Spleen (tissue), 11 donors: ENCODE data around the gene STX12. TPM values are rescaled to one million over a fixed set of nuclear protein-coding genes. Genes with fewer than 3 reads are reported as not detected.
A peak's percentile ranks its signal among the peaks of the same experiment; 100 is the strongest.

Experiments used
- DNase-seq: peaks from one replicate; pipeline ENCODE4 v3.0.0-alpha.2; 2020
- H3K27ac ChIP-seq, 8 donors: fragments of 200-600 bp; sonication (generic) in 7 of 8; 1 replicate in 4 of 8; 2 replicates in 4 of 8; pipeline versions ENCODE4 v1.5.0 to v1.8.0; 2016 to 2021; ENCODE audit warnings: inconsistent platforms in 4 of 8, mild to moderate bottlenecking in 4 of 8, moderate library complexity in 1 of 8
- H3K27me3 ChIP-seq, 7 donors: fragments of 200-600 bp; sonication (generic) in 6 of 7; replicated peaks in 1 of 7; 1 replicate in 4 of 7; 2 replicates in 3 of 7; pipeline versions ENCODE4 v1.5.0 to v1.8.0; 2016 to 2021; ENCODE audit warnings: inconsistent platforms in 3 of 7, mild to moderate bottlenecking in 1 of 7
- H3K36me3 ChIP-seq, 6 donors: fragments of 200-600 bp; sonication (generic) in 5 of 6; 1 replicate in 4 of 6; 2 replicates in 2 of 6; pipeline versions ENCODE4 v1.5.0 to v1.8.0; 2016 to 2021; ENCODE audit warnings: inconsistent platforms in 2 of 6
- H3K4me1 ChIP-seq, 6 donors: fragments of 200-600 bp; sonication (generic) in 5 of 6; 1 replicate in 3 of 6; 2 replicates in 3 of 6; pipeline versions ENCODE4 v1.5.0 to v1.8.0; 2016 to 2021; ENCODE audit warnings: inconsistent platforms in 3 of 6
- H3K4me3 ChIP-seq, 8 donors: fragments of 200-600 bp; sonication (generic) in 7 of 8; 1 replicate in 4 of 8; 2 replicates in 4 of 8; pipeline versions ENCODE4 v1.5.0 to v1.8.0; 2016 to 2021; ENCODE audit warnings: inconsistent platforms in 4 of 8, mild to moderate bottlenecking in 4 of 8, moderate library complexity in 2 of 8
- H3K9me3 ChIP-seq, 8 donors: fragments of 200-600 bp; sonication (generic) in 7 of 8; 1 replicate in 4 of 8; 2 replicates in 4 of 8; pipeline versions ENCODE4 v1.5.0 to v1.8.0; 2016 to 2021; ENCODE audit warnings: inconsistent platforms in 4 of 8
- CTCF ChIP-seq, 11 experiments: fragments of 200-600 bp in 7 of 11; fragments of 450-650 bp in 4 of 11; sonication (generic) in 4 of 11; IDR thresholded peaks in 8 of 11; conservative IDR thresholded peaks in 3 of 11; 1 replicate in 7 of 11; 2 replicates in 4 of 11; pipeline versions ENCODE4 v1.4.0 to v1.8.0; 2016 to 2021; ENCODE audit warnings: antibody characterized with exemption in 11 of 11, inconsistent platforms in 4 of 11, mild to moderate bottlenecking in 1 of 11
- POLR2A ChIP-seq, 3 donors: fragments of 450-650 bp; IDR thresholded peaks; one replicate each; pipeline ENCODE4 v1.5.1; 2017; ENCODE audit warnings: antibody characterized with exemption in 3 of 3, mild to moderate bottlenecking in 1 of 3
- POLR2AphosphoS5 ChIP-seq, 3 donors: sonication (generic); formaldehyde crosslinking; IDR thresholded peaks; one replicate each; pipeline ENCODE4 v1.5.1; 2017; ENCODE audit warnings: antibody characterized with exemption in 3 of 3
- WGBS, 5 donors: extraction: QIAGEN DNeasy Blood & Tissue Kit in 3 of 5; methylation state at CpG; one replicate each; pipeline versions ENCODE4 v1.1.5 to v1.1.7; 2013 to 2018; 5-methylcytosine and 5-hydroxymethylcytosine counted together
- intact Hi-C: fragments of 100-400 bp; cut with DNase I; formaldehyde crosslinking; loops from one replicate; pipeline ENCODE4 v1.15.0; 2023; ENCODE audit warnings: low total_unique reads
- polyA plus RNA-seq, 3 donors: library from polyadenylated mRNA; stranded (reverse); fragments of 200-250 nt; gene quantifications; one replicate each; pipeline ENCODE4 v1.2.1, GENCODE V29; 2013
- total RNA-seq, 7 donors: library from RNA; depleted of rRNA in 3 of 7; stranded (reverse); fragments of >200 nt in 3 of 7; fragmentation: NEBNext Ultra II Directional in 4 of 7; extraction: Animal tissue kit (Norgen Biotek cat#: 25700) in 4 of 7; gene quantifications; one replicate each; pipeline versions ENCODE4 v1.1.0 to v1.2.1, GENCODE V29; 2016 to 2021
- donor health status: healthy with polysubstance abuse.
- donor health status: DM: no; HTN: no; CAD: no; lungs with moderate emphysema.
- donor health status: DM: no; HTN: no; CAD: no.
- donor health status: Bipolar disorder and iron deficiency.
- donor health status: healthy.
- donor health status: DM: no; HTN: no; CAD: no.
- donor health status: DM: yes; HTN: yes; CAD: no.

STX12 gene
- total and polyA plus RNA-seq, 10 donors, result 17.7 to 88.1 (median 48.2) TPM

GRCh38 chr1:27831568-27832410 lies 58.8 kb downstream of the STX12 start:
- intact Hi-C loops, result no loop called here
- 49 to 57% (median 54%) methylated on average over 10 of the region's 10 CpGs for WGBS, 5 donors
- Histone ChIP-seq H3K9me3 (no peaks in the 10 kb centered on the region), H3K27me3 (no peaks in the 10 kb centered on the region), H3K4me1 (peaks cover 18 to 64% (median 37%) of the 10 kb centered on the region in 6 donors), H3K4me3 (peak overlapping the region; percentile 52 to 99 (median 87)), H3K27ac (peak overlapping the region in 3 of 8 donors; percentile 87 to 89 (median 89)), H3K36me3 (peaks cover 0 to 51% (median 27%) of the 10 kb centered on the region in 6 donors)
- DNase-seq, result no peak
- TF ChIP-seq CTCF (IDR thresholded peaks at IDR 0.05 in 8 of 11, conservative IDR thresholded peaks at IDR 0.05 in 3 of 11) (no peak), POLR2AphosphoS5 (IDR thresholded peaks at IDR 0.05) (no peak), POLR2A (IDR thresholded peaks at IDR 0.05) (no peak)

GRCh38 chr1:27832762-27833161 lies 59.7 kb downstream of the STX12 start:
- Histone ChIP-seq H3K27me3 (no peaks in the 10 kb centered on the region), H3K9me3 (no peaks in the 10 kb centered on the region), H3K4me3 (no peak overlapping the region), H3K36me3 (peaks cover 0 to 54% (median 34%) of the 10 kb centered on the region in 6 donors), H3K27ac (no peak overlapping the region), H3K4me1 (peaks cover 18 to 67% (median 37%) of the 10 kb centered on the region in 6 donors)
- TF ChIP-seq POLR2A (IDR thresholded peaks at IDR 0.05) (no peak), CTCF (IDR thresholded peaks at IDR 0.05 in 8 of 11, conservative IDR thresholded peaks at IDR 0.05 in 3 of 11) (no peak), POLR2AphosphoS5 (IDR thresholded peaks at IDR 0.05) (no peak)
- intact Hi-C loops, result no loop called here
- DNase-seq, result no peak
- 83 to 94% (median 90%) methylated on average over 2 of the region's 2 CpGs for WGBS, 5 donors

- H3K4me3 ChIP-seq, result no peak overlapping the region
- 88 to 96% (median 93%) methylated on average over 3 of the region's 3 CpGs for WGBS, 5 donors
- intact Hi-C loops, result no loop called here
- H3K4me1 ChIP-seq, result peaks cover 18 to 67% (median 37%) of the 10 kb centered on the region in 6 donors
- TF ChIP-seq CTCF (IDR thresholded peaks at IDR 0.05 in 8 of 11, conservative IDR thresholded peaks at IDR 0.05 in 3 of 11) (no peak), POLR2A (IDR thresholded peaks at IDR 0.05) (no peak), POLR2AphosphoS5 (IDR thresholded peaks at IDR 0.05) (no peak)
- DNase-seq, result no peak
- H3K27ac ChIP-seq, result no peak overlapping the region
- H3K27me3 ChIP-seq, result no peaks in the 10 kb centered on the region
- H3K9me3 ChIP-seq, result no peaks in the 10 kb centered on the region
- peaks cover 0 to 60% (median 36%) of the 10 kb centered on the region in 6 donors for H3K36me3 ChIP-seq
Observed at GRCh38 chr1:27833470-27833869, 60.5 kb downstream of the STX12 start.

- no peak for DNase-seq
- Histone ChIP-seq H3K4me3 (no peak overlapping the region), H3K27ac (no peak overlapping the region), H3K4me1 (peaks cover 13 to 62% (median 34%) of the 10 kb centered on the region in 6 donors), H3K9me3 (no peaks in the 10 kb centered on the region), H3K36me3 (peaks cover 0 to 75% (median 46%) of the 10 kb centered on the region in 6 donors), H3K27me3 (no peaks in the 10 kb centered on the region)
- intact Hi-C loops, result no loop called here
- TF ChIP-seq CTCF (IDR thresholded peaks at IDR 0.05 in 8 of 11, conservative IDR thresholded peaks at IDR 0.05 in 3 of 11) (no peak), POLR2AphosphoS5 (IDR thresholded peaks at IDR 0.05) (no peak), POLR2A (IDR thresholded peaks at IDR 0.05) (no peak)
Observed at GRCh38 chr1:27835046-27835445, 62.0 kb downstream of the STX12 start.
